DOHH2 (cell line): Measurements from ENCODE around the gene PRKAA1.
A peak's percentile ranks its signal among the peaks of the same experiment; 100 is the strongest.

Source experiments
- H3F3A ChIP-seq: fragments of 200-600 bp; sonication (generic), shearing (Covaris generic); 2 replicates; pipeline ENCODE4 v1.6.0; 2016; ENCODE audit warnings: antibody characterized with exemption, mild to moderate bottlenecking; ENCODE audit not compliant: control insufficient read depth, insufficient read depth
- H3K27ac ChIP-seq: fragments of 200-600 bp; sonication (generic); 2 replicates; pipeline ENCODE4 v1.5.1; 2014; ENCODE audit warnings: low read depth, mild to moderate bottlenecking, low read length, moderate library complexity
- H3K27me3 ChIP-seq: fragments of 200-600 bp; sonication (generic); 2 replicates; pipeline ENCODE4 v1.6.1; 2014; ENCODE audit warnings: mild to moderate bottlenecking, low read length, mixed read lengths; ENCODE audit not compliant: control insufficient read depth
- H3K36me3 ChIP-seq: fragments of 200-600 bp; sonication (generic); 2 replicates; pipeline ENCODE4 v1.6.1; 2014; ENCODE audit warnings: mild to moderate bottlenecking, low read length, moderate library complexity, mixed read lengths; ENCODE audit not compliant: control insufficient read depth
- H3K4me1 ChIP-seq: fragments of 200-600 bp; sonication (generic); 2 replicates; pipeline ENCODE4 v1.6.1; 2014; ENCODE audit warnings: mild to moderate bottlenecking, low read length, mixed read lengths; ENCODE audit not compliant: control insufficient read depth
- H3K4me2 ChIP-seq: fragments of 200-600 bp; sonication (generic); 2 replicates; pipeline ENCODE4 v1.6.0; 2014; ENCODE audit warnings: mild to moderate bottlenecking, low read length, moderate library complexity
- H3K4me3 ChIP-seq: fragments of 200-600 bp; sonication (generic); 2 replicates; pipeline ENCODE4 v1.5.1; 2014; ENCODE audit warnings: mild to moderate bottlenecking, low read length, mixed read lengths
- H3K79me2 ChIP-seq: fragments of 200-600 bp; sonication (generic); 2 replicates; pipeline ENCODE4 v1.6.1; 2014; ENCODE audit warnings: mild to moderate bottlenecking, low read length, mixed read lengths; ENCODE audit not compliant: control insufficient read depth
- H3K9me2 ChIP-seq: fragments of 200-600 bp; sonication (generic); replicated peaks from 2 replicates; pipeline ENCODE4 v1.6.1; 2014; ENCODE audit warnings: mild to moderate bottlenecking, low read length, mixed read lengths; ENCODE audit not compliant: control insufficient read depth
- H3K9me3 ChIP-seq: fragments of 200-600 bp; sonication (generic); 2 replicates; pipeline ENCODE4 v1.6.1; 2014; ENCODE audit warnings: antibody characterized with exemption, low read length, mixed read lengths; ENCODE audit not compliant: control insufficient read depth, insufficient read depth
- H4K20me1 ChIP-seq: fragments of 200-600 bp; sonication (generic); 2 replicates; pipeline ENCODE4 v1.6.0; 2014; ENCODE audit warnings: low read depth, mild to moderate bottlenecking, antibody characterized with exemption, low read length, moderate library complexity; ENCODE audit not compliant: control insufficient read depth, insufficient read depth
- EZH2phosphoT487 ChIP-seq: fragments of 200-600 bp; sonication (generic); IDR thresholded peaks from 2 replicates; pipeline ENCODE4 v1.6.1; 2017; ENCODE audit warnings: borderline replicate concordance, mild to moderate bottlenecking, antibody characterized with exemption, low read length, moderate library complexity, mixed read lengths
- TF ChIP-seq, protein P1 (sequence below): fragments of 200-600 bp; sonication (generic); IDR thresholded peaks from one replicate; pipeline ENCODE4 v1.5.1; 2014; ENCODE audit warnings: antibody characterized with exemption, mild to moderate bottlenecking, low read depth, low read length; ENCODE audit not compliant: poor library complexity, severe bottlenecking

Gene PRKAA1

DNA sequence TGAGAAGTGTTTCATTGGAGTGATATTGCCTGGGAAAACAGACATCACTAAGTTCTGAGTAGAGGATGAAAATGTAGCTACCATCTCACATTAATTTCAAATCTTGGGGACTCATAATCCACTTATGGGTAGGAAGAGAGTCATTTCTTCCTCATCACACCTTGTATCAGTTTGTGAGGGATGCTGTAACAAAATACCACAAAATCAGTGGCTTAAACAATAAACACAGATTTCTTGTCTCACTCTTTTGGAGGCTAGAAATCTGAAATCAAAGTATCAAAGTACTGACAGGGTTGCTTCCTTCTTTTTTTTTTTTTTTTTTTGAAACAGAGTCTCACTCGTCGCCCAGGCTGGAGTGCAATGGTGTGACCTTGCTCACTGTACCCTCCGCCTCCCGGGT lies 46.4 kb upstream of the PRKAA1 start:
- Histone ChIP-seq H3K9me3 (no peaks in the 10 kb centered on the region), H3K4me1 (peaks cover 29% of the 10 kb centered on the region), H3K9me2 (no peaks in the 10 kb centered on the region), H3K36me3 (no peaks in the 10 kb centered on the region), H3F3A (0 out of 2 replicates have a peak, but pooled peaks cover 3% of the 10 kb centered on the region), H3K27ac (no peak overlapping the region), H4K20me1 (no peaks in the 10 kb centered on the region), H3K79me2 (no peaks in the 10 kb centered on the region), H3K4me2 (no peak overlapping the region), H3K27me3 (no peaks in the 10 kb centered on the region), H3K4me3 (no peak overlapping the region)
- TF ChIP-seq EZH2phosphoT487, result no peak
- TF ChIP-seq, protein P1, sequence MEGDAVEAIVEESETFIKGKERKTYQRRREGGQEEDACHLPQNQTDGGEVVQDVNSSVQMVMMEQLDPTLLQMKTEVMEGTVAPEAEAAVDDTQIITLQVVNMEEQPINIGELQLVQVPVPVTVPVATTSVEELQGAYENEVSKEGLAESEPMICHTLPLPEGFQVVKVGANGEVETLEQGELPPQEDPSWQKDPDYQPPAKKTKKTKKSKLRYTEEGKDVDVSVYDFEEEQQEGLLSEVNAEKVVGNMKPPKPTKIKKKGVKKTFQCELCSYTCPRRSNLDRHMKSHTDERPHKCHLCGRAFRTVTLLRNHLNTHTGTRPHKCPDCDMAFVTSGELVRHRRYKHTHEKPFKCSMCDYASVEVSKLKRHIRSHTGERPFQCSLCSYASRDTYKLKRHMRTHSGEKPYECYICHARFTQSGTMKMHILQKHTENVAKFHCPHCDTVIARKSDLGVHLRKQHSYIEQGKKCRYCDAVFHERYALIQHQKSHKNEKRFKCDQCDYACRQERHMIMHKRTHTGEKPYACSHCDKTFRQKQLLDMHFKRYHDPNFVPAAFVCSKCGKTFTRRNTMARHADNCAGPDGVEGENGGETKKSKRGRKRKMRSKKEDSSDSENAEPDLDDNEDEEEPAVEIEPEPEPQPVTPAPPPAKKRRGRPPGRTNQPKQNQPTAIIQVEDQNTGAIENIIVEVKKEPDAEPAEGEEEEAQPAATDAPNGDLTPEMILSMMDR, result no peak

DNA sequence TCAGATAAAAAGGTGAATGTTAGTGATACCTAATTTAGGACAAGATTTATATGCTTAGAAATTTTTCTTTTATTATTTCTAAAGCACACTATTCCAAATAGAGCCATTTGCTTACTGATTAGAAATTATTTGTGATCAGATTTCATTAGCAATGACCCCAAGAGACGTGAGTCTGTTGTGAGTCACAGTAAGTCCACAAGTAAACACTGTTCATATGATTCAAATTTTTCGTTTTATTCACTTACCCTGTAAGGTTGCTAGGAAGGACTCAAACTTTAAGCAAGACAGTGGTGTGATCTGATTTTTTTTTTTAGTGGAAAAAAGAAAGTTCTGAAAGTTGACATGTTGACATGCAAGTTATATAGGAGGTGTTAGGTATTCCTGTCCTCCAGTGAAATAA lies 44.2 kb upstream of the PRKAA1 start:
- no peaks in the 10 kb centered on the region for H3K9me3 ChIP-seq
- peak overlapping the region; percentile 72 for H3K4me3 ChIP-seq
- peak overlapping the region; percentile 73 for H3K4me2 ChIP-seq
- TF ChIP-seq, protein P1, result no peak
- TF ChIP-seq EZH2phosphoT487, result no peak
- H3K79me2 ChIP-seq, result no peaks in the 10 kb centered on the region
- H3K36me3 ChIP-seq, result no peaks in the 10 kb centered on the region
- H3K27ac ChIP-seq, result no peak overlapping the region
- no peaks in the 10 kb centered on the region for H3K9me2 ChIP-seq
- H4K20me1 ChIP-seq, result no peaks in the 10 kb centered on the region
- H3K4me1 ChIP-seq, result peaks cover 38% of the 10 kb centered on the region
- H3K27me3 ChIP-seq, result no peaks in the 10 kb centered on the region
- 0 out of 2 replicates have a peak, but pooled peaks cover 7% of the 10 kb centered on the region for H3F3A ChIP-seq

DNA sequence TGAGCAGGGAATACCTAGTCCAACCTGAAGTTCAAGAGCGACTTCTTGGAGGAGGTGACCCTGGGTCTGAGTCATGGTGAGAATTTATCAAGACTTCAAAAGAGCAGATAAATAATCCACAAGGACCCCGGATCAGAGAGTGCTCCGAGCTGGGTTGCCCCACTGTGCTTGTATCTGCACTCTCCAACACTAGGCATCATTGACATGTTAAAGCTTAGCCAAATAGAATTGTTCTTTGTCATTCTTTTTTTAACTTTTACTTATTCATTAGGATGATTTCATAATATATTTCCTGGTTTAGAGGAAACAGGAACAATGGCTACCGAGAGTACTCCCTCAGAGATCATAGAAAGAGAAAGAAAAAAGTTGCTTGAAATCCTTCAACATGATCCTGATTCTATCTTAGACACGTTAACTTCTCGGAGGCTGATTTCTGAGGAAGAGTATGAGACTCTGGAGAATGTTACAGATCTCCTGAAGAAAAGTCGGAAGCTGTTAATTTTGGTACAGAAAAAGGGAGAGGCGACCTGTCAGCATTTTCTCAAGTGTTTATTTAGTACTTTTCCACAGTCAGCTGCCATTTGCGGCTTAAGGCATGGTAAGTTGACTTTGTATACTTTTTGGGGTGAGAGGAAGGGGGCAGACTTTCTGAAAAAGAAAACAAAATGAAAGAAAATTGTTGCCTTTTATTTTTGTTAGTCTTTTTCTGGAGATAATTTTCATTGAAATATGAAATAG lies 43.1 kb upstream of the PRKAA1 start, which contains the start of gene CARD6:
CARD6 (plus strand) TSS at position 300 of the 738 bp plus-strand sequence; CDS start at position 316, 16 bp downstream.
- Histone ChIP-seq H3K4me3 (peak within 1 kb of the TSS; percentile 72), H3K9me3 (no peaks in the 10 kb centered on the region), H3K79me2 (0 out of 2 replicates have a peak, but pooled peaks cover under 1% of the 10 kb centered on the region), H3K36me3 (no peaks in the 10 kb centered on the region), H3K4me1 (peaks cover 39% of the 10 kb centered on the region), H4K20me1 (no peaks in the 10 kb centered on the region), H3K9me2 (no peaks in the 10 kb centered on the region), H3K4me2 (peak within 1 kb of the TSS; percentile 73), H3K27me3 (no peaks in the 10 kb centered on the region), H3K27ac (no peak within 1 kb of the TSS), H3F3A (0 out of 2 replicates have a peak, but pooled peaks cover 6% of the 10 kb centered on the region)
- TF ChIP-seq, protein P1, result peak; percentile 15
- TF ChIP-seq EZH2phosphoT487, result no peak
